Kidney epithelial cell (primary cell): ENCODE data around the gene ENG. TPM values are rescaled to one million over a fixed set of nuclear protein-coding genes. Genes with fewer than 3 reads are reported as not detected.

ENCODE experiments used
- DNase-seq: peaks from one replicate; pipeline ENCODE4 v3.0.0-alpha.2; 2010; ENCODE audit warnings: low read depth
- H3K27me3 ChIP-seq: 2 replicates; pipeline ENCODE4 v1.6.0; 2011; ENCODE audit warnings: low read length; ENCODE audit not compliant: control insufficient read depth, insufficient read depth
- H3K36me3 ChIP-seq: 2 replicates; pipeline ENCODE4 v1.5.1; 2011; ENCODE audit warnings: low read length; ENCODE audit not compliant: control insufficient read depth, insufficient read depth
- H3K4me3 ChIP-seq: 2 replicates; pipeline ENCODE4 v1.5.1; 2011; ENCODE audit warnings: low read depth, mild to moderate bottlenecking, control low read depth, low read length
- total RNA-seq: library from RNA; depleted of rRNA; stranded (reverse); fragments of >200 nt; gene quantifications from 2 replicates; pipeline ENCODE4 v1.2.3, GENCODE V29; 2015
- TF ChIP-seq, protein P1 (sequence below): IDR thresholded peaks from 2 replicates; pipeline ENCODE4 v1.5.1; 2011; ENCODE audit warnings: mild to moderate bottlenecking, moderate library complexity, low read length, control low read depth, inconsistent platforms; ENCODE audit not compliant: insufficient read depth, poor library complexity, severe bottlenecking

Gene ENG
- total RNA-seq, 1 donor from 2014 or later, result 3.4 TPM

DNA sequence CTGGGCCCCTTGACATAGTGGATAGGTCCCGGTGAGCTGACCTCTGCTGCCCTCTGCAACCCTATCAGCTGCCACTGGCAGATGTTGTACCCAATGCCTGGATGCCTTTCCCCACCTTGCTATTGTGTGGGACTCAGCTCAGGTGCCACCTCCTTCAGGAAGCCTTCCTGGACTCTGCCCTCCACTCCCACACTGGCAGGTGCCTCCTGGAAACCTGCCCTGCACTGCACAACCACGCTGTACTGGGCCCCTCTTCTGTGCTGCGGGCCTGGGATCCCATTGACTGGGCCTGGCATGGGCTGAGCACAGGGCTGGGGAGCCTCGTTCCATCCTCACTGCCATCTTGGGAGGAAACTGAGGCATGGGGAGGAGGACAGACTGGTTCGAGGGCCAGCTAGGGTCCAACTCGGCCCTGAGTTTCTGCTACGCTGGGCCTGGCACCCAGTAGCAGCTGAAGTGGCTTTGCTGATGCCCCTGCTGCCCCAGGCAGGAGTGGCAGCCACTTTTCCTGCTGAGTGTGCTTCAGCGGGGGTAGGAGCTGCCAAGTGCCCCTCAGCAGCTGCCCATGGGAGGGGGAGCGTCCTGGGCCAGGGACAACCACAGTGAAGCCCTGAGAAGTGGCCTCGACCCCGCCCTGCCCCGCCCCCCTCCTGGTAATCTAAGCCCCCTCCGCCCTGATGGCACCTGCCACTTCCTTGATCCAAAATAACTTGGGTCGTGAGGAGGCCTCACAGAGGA, 21.7 kb upstream of the ENG start:
- H3K4me3 ChIP-seq, result no peak overlapping the region

DNA sequence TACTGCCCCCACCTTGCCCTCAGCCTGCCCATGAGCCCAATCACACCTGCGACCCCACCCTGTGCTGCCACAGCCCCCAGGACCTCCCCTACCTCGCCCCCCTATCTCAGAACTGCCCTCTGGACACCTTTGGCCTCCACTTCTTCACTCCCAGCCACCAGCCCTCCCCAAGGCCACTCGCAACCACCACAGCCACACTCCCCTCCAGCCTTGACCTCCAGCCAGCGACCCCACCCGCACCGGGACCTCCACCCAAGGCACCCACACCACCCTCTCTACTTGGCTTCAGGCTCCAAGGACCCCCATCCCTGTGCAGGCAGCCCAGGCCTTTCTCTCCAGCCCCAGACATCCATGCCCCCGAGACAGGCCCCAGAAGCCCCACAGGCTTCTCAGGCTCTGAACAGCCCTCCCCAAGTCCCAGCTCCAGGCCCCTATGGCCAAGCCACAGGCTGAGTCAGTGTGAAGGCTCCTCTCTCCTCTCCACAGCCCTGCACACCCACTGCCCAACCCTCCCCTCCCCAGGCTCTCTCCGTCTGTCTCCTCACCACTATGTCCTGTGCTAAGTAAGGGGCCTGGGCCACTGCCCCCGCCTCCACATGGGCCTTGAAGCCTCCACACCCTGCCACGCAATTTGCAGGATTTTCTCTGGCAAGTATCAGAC, 21.0 kb upstream of the ENG start:
- H3K4me3 ChIP-seq, result no peak overlapping the region
- no peak for DNase-seq
- H3K36me3 ChIP-seq, result no peaks in the 10 kb centered on the region
- no peaks in the 10 kb centered on the region for H3K27me3 ChIP-seq
- TF ChIP-seq, protein P1, sequence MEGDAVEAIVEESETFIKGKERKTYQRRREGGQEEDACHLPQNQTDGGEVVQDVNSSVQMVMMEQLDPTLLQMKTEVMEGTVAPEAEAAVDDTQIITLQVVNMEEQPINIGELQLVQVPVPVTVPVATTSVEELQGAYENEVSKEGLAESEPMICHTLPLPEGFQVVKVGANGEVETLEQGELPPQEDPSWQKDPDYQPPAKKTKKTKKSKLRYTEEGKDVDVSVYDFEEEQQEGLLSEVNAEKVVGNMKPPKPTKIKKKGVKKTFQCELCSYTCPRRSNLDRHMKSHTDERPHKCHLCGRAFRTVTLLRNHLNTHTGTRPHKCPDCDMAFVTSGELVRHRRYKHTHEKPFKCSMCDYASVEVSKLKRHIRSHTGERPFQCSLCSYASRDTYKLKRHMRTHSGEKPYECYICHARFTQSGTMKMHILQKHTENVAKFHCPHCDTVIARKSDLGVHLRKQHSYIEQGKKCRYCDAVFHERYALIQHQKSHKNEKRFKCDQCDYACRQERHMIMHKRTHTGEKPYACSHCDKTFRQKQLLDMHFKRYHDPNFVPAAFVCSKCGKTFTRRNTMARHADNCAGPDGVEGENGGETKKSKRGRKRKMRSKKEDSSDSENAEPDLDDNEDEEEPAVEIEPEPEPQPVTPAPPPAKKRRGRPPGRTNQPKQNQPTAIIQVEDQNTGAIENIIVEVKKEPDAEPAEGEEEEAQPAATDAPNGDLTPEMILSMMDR, result no peak

More for the DNA sequence above, 21.7 kb upstream of the ENG start:
- no peak for DNase-seq
- no peaks in the 10 kb centered on the region for H3K27me3 ChIP-seq
- TF ChIP-seq, protein P1, result no peak
- H3K36me3 ChIP-seq, result no peaks in the 10 kb centered on the region

DNA sequence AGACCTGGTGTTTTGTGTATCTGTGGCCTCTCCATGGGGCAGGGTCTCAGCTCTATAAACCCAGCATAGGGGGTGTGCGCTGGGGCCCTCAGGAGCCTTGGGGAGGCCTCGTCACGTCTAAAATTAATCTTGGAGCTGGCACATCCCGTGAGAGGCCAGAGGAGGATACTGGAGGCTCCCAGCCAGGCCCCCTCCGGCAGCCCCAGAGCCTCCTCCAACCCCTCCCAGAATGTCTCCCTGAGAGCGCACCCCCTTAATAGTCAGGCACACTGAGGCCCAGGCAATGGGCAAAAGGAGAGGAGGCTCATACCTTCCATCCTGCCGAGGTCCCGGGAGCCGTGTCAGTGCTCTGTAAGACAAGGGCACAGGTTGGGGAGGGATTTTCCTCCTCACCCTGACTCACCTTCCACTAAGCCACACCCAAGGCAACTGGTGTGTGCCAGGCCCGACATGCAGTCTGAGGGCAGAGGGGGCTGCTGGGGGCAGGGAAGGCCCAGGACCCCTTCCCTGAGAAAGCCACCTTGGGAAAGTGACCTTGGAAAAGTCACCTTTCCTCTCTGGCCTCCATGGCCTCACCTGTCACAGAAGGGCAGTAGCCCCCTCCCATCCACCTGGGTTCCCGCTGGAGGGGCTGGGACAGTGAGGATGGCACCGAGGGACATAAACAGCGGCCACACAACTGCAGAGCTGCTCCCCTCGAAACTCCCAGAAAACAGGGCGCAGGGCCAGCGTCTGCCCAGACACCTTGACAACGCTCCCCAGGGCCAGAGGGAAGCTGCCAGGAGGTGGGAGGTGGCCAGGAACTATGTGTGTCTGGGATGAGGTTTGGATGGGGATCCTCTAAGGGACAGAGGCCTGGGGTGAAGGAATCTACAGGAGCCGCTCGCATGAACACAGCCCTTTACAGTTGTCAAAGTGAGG, 20.1 kb upstream of the ENG start:
- Histone ChIP-seq H3K27me3 (no peaks in the 10 kb centered on the region), H3K4me3 (no peak overlapping the region), H3K36me3 (no peaks in the 10 kb centered on the region)
- DNase-seq, result no peak
- TF ChIP-seq, protein P1, result no peak

DNA sequence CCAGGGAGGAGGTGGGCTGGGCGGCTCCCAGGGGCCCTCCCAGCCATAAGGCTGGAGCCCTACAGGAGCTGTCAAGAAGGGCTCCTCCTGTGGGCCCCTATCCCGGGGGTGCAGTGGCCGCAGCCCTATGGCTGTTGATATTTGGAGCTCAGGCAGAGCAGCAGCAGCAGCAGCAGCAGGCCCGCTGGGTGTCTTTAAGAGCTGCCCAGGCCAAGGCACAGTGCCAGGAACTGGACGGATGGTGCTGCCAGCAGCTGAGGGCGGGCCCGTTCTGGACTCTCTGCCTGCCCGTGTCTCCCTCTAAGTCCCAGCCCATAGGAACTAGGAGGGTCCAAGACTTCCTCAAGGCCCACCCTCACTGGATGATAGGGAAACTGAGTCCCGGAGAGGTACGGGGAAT, 19.4 kb upstream of the ENG start:
- TF ChIP-seq, protein P1, result no peak
- Histone ChIP-seq H3K4me3 (no peak overlapping the region), H3K27me3 (no peaks in the 10 kb centered on the region), H3K36me3 (no peaks in the 10 kb centered on the region)
- no peak for DNase-seq

DNA sequence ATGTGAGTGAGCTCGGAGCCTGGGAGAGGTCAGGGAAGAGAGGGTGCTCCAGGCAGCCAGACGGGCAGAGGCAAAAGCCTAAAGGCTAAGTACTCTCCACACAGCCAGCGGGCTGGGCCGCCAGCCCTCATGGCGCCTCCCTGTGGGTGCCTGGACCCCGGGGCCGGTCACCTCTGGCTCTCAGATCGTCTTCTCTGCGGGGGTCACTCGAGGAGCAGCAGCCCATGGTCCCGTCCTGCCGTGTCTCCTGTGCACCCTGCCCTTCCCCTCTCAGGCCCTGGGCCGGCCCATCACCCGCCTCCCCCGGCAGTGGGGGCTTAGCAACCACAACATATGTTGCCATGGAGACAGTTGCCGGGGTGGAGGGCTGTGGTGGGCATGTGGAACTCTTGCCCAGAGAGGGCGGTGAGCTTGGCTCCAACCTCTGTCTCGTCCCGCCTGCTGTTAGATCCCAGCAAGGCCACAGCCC, 18.8 kb upstream of the ENG start:
- no peaks in the 10 kb centered on the region for H3K27me3 ChIP-seq
- DNase-seq, result no peak
- peaks cover under 1% of the 10 kb centered on the region for H3K36me3 ChIP-seq
- TF ChIP-seq, protein P1, result no peak
- no peak overlapping the region for H3K4me3 ChIP-seq
